Measurements from ENCODE around the gene MSX2. TPM values are rescaled to one million over a fixed set of nuclear protein-coding genes. Genes with fewer than 3 reads are reported as not detected.

The MSX2 gene
- total RNA-seq, 1 donor from 2014 or later, result not detected

- Histone ChIP-seq H3K27ac (no peak overlapping the region), H3K4me1 (no peaks in the 10 kb centered on the region), H3K27me3 (peaks cover 21% of the 10 kb centered on the region), H3K9me3 (no peaks in the 10 kb centered on the region), H3K4me3 (no peak overlapping the region), H3K36me3 (no peaks in the 10 kb centered on the region)
- no peak for TF ChIP-seq CTCF (IDR thresholded peaks at IDR 0.05)
- intact Hi-C loops (cut with DNase I), result loop anchor here (10.0 kb wide), 2 partner anchors 188 to 378 kb away; no protein-coding TSS in a partner anchor
- no peak for DNase-seq (ENCODE audit: low spot score in 2 of 2)
These were observed 1.9 kb upstream of the MSX2 start for GRCh38 chr5:174722500-174722899.

GRCh38 chr5:174723315-174723978 lies 935 bp upstream of the MSX2 start:
- Histone ChIP-seq H3K4me1 (no peaks in the 10 kb centered on the region), H3K27me3 (peaks cover 21% of the 10 kb centered on the region), H3K27ac (no peak overlapping the region), H3K4me3 (peak overlapping the region in 1 of 2 donors; percentile 82), H3K36me3 (no peaks in the 10 kb centered on the region), H3K9me3 (no peaks in the 10 kb centered on the region)
- intact Hi-C loops (cut with DNase I), result loop anchor here (10.0 kb wide), 2 partner anchors 189 to 379 kb away; no protein-coding TSS in a partner anchor
- TF ChIP-seq CTCF (IDR thresholded peaks at IDR 0.05), result no peak
- DNase-seq (ENCODE audit: low spot score in 2 of 2), result no peak

GRCh38 chr5:174723979-174724483 lies 351 bp upstream of the MSX2 start:
- Histone ChIP-seq H3K9me3 (no peaks in the 10 kb centered on the region), H3K27me3 (peaks cover 21% of the 10 kb centered on the region), H3K4me3 (peak overlapping the region; percentile 52 to 82), H3K27ac (no peak overlapping the region), H3K4me1 (no peaks in the 10 kb centered on the region), H3K36me3 (no peaks in the 10 kb centered on the region)
- intact Hi-C loops (cut with DNase I), result loop anchor here (10.0 kb wide), 2 partner anchors 189 to 379 kb away; no protein-coding TSS in a partner anchor
- no peak for TF ChIP-seq CTCF (IDR thresholded peaks at IDR 0.05)
- DNase-seq (ENCODE audit: low spot score in 2 of 2), result no peak

GRCh38 chr5:174725261-174725990 lies 1.0 kb downstream of the MSX2 start:
- no peaks in the 10 kb centered on the region for H3K9me3 ChIP-seq
- H3K4me1 ChIP-seq, result no peaks in the 10 kb centered on the region
- H3K27me3 ChIP-seq, result peaks cover 21% of the 10 kb centered on the region
- no peak overlapping the region for H3K27ac ChIP-seq
- no peaks in the 10 kb centered on the region for H3K36me3 ChIP-seq
- no peak for DNase-seq (ENCODE audit: low spot score in 2 of 2)
- intact Hi-C loops (cut with DNase I), result loop anchor here (10.0 kb wide), 2 partner anchors 191 to 381 kb away; no protein-coding TSS in a partner anchor
- TF ChIP-seq CTCF (IDR thresholded peaks at IDR 0.05), result no peak
- H3K4me3 ChIP-seq, result peak overlapping the region; percentile 52 to 82

GRCh38 chr5:174725991-174726601 lies 1.7 kb downstream of the MSX2 start:
- no peaks in the 10 kb centered on the region for H3K4me1 ChIP-seq
- peak overlapping the region in 1 of 2 donors; percentile 82 for H3K4me3 ChIP-seq
- H3K27ac ChIP-seq, result no peak overlapping the region
- no peaks in the 10 kb centered on the region for H3K36me3 ChIP-seq
- TF ChIP-seq CTCF (IDR thresholded peaks at IDR 0.05), result no peak
- DNase-seq (ENCODE audit: low spot score in 2 of 2), result no peak
- peaks cover 20% of the 10 kb centered on the region for H3K27me3 ChIP-seq
- H3K9me3 ChIP-seq, result no peaks in the 10 kb centered on the region
- intact Hi-C loops (cut with DNase I), result loop anchor here (10.0 kb wide), 2 partner anchors 191 to 381 kb away; no protein-coding TSS in a partner anchor
